Measurements from ENCODE around the gene NLRP6. TPM values are rescaled to one million over a fixed set of nuclear protein-coding genes. Genes with fewer than 3 reads are reported as not detected.
"Not testable (repeated sequence)": the region's sequence is repeated elsewhere in the genome, so short reads cannot be mapped to it uniquely, and the experiment has no call there.

NLRP6 gene
- not detected in 2 replicates for total RNA-seq (2014; rRNA removed; shearing (Covaris generic))

DNA sequence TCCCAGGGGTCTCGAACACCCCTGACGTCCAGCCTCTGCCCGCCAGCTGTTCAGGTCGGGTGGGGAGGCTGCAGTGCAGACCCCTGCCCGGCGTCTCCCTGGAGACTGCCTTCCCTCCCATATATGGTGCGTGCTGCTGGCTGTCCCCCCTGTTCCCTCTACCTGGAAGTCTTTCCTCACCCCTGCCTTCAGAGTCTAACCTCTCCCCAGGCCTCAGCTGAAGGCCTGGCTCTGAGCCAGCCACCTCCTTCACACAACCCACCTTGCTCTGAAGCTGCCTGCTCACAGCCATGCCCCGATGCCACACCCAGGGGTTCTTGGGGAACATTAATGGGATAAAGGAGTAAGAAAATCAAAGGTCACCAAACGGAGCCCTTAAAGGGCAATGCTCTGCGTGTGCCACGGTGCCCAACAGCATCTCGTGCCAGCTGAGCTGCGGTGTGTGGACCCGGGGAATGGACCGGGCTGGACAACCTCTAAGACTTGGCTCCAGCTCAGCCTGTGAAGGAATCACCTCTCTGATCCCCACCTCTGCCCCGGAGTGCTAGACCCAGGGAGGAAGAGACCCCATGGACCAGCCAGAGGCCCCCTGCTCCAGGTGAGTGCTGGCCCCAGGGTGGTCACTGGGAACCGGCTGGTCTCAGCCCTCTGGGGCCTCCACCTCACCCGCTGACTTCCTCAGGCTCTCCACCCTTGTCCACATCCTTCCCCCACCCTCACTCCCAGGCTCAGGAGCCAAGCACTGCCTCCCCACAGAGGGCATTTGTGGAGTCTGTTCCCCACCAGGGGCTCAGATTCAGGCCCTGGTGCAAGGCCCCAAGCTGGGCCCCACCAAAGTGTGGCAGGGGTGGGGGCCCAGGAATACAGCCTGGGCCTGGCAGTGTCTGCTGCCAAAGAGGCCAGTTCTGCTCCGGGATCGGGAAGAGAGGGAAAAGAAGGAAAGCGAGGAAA lies at the start of gene NLRP6:
TSS of gene NLRP6 (plus strand) at position 407 of the 951 bp plus-strand sequence. CDS start at position 570, 163 bp downstream.
- no peak for DNase-seq (ENCODE audit: low read depth)

DNA sequence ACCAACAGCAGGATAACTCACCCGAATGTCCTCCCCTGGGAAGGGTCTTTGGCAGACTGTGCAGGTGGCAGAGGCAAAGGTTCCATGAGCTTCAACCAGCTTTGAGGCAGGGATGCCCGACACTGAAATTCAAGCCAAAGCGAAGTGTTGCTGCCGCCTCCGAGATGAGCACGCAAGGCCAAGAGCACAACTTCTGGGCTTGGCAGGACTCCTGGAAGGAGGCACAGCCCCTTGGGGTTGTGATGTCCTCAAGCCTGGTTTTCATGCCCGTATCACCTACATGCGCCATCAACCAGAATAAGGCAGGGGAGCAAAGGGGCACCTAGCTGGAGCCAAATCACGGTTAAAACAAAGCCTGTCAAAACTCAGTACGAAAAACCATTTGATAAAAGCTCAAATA lies 47.8 kb upstream of the NLRP6 start:
- no peak for DNase-seq (ENCODE audit: low read depth)

DNA sequence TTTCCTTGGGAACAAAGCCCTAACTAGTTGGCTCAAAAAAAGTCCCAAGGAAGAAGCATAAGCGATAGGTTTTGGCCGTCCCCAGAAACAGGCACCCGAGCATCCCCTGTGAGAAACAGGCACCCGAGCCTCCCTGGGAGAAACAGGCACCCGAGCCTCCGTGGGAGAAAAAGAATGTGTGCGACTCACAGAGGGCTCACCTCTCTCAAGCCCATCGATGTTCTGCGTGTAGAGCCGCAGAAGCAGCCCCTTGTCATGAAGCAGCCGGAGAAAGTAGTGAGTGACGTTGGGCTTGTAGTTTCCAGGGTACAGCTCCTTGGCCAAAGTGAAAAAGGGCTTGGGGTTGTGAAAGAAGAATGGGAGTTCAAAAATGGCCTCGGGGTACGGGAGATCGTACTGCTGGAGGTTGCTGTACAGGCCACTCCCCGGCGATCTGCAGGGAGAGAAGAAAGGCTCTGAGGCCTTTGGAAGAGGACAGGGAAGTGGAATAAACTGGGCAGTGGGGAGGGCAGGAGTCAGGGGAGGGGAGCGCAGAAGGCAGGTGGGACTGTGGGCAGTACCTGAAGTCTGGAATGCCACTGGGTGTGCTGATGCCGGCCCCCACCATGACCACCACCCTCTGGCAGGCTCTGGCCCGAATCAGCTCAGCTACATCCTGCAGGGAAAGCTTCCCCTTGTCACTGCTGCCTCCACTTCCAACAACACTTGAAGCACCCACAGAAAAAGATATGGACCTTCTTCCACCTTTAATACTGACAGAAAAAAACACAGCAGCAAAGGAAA lies 45.2 kb upstream of the NLRP6 start:
- no peak for DNase-seq (ENCODE audit: low read depth)

DNA sequence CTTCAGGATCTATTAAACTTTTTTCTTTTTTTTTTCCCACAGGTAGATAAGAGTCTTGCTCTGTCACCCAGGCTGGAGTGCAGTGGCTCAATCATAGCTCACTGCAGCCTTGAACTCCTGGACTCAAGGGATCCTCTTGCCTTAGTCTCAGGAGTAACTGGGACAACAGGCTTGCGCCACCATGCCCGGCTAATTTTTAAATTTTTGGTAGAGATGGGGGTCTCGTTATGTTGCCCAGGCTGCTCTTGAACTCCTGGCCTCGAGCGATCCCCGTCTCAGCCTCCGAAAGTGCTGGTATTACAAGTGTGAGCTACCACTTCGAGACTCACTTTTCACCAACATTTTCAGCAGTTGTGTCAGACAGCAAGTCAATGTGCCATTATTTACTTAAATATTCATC lies 43.0 kb upstream of the NLRP6 start:
- no peak for DNase-seq (ENCODE audit: low read depth)

DNA sequence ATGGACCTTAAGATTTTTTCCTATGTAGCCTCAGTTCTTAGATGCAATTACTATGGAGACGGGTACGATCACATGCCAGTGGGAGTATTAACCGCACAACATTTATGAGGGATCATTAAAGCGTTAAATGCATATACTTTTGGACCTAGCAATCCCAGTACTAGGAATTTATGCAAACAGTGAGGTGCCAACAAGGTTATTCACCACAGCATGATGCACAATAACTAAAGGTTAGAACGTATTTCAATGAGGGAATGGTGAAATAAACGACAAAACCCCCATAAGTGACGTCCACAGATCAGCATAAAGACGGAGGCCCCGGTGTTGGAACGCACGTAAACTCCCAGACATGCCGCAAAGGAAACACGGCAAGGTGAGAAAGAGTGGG lies 42.6 kb upstream of the NLRP6 start:
- DNase-seq (ENCODE audit: low read depth), result no peak

DNA sequence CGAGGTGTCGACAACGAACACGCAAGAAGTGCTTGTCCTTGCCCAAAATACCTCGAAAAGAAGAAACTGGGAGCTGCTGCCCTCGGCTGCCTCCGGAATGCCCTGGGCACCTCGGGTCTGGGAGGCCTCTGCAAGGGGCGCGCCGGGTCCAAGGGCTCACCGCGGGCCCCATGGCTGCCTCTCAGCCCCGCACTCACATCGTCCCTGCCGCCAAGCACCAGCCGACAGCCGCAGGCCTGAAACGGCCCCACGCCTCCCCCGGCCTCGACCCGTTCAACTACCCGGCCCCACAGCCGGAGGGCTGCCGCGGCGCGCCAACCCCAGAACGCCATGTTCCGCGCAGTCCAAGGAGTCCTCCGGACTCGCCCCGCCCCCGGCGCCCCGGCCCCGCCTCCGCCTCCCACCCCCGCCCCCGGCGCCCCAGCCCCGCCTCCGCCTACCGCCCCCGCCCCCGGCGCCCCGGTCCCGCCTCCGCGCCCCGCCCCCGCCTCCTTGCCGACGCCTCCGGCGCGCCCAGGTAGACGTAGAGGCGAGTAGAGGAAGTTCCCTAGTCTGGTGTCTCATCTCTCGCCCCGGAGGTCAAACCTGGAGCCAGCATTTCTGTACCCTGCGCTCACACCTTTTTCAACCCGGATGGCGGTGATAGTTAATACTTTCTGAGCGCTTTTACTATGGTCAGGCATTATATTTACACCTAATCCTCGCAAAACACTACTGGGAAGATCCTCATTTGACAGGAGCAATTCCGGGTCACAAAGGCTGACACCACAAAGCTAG lies 42.0 kb upstream of the NLRP6 start, which contains the start of gene SIRT3:
TSS of gene SIRT3 (minus strand) at position 346 of the 777 bp plus-strand sequence. CDS start at position 332, 14 bp downstream.
- DNase-seq (ENCODE audit: low read depth), result peak; percentile 70

DNA sequence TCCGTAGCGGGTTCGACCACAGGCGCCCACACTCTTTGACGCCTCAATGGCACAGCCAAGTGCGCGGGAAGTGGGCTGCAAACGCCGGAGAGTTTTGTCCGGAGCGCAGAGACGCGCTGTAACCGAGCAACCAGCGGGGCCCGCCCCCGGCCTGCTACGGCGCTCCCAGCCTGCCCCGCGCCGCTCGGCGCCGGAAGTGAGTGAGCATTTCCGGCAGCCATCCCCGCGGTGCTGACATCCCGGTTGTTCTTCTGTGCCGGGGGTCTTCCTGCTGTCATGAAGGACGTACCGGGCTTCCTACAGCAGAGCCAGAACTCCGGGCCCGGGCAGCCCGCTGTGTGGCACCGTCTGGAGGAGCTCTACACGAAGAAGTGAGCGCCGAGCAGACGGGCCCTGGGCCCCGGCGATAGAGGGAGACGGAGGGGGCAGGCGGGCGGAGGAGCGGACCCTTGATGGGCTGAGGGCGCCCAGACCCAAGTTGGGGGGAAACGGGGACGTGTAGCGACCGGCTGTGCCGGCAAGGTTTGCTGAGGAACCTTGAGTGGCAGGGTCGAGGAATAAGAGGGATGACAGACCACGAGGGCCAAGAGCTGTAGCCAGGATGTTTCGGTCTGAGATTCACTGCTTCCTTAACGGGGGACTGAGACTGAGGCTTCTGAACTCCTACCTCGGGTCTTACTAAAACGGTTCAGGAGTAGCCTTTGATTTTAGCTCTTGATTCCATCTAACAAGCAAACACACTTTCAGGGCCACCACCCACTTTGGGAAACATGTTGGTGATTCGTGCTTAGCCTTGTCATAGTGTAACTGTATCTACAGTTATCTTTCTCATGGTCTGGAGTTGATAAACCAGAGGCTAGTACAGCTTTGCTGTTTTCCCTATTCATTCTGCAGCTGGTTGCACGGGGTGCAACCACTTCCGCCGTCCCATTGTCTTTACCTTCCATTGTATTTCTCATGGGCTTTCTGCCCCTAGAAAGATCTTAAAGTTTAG lies 41.1 kb upstream of the NLRP6 start, which contains the start of gene PSMD13:
TSS of gene PSMD13 (plus strand) at position 203 of the 994 bp plus-strand sequence. CDS start at position 277, 74 bp downstream.
- DNase-seq (ENCODE audit: low read depth), result peak; percentile 80

DNA sequence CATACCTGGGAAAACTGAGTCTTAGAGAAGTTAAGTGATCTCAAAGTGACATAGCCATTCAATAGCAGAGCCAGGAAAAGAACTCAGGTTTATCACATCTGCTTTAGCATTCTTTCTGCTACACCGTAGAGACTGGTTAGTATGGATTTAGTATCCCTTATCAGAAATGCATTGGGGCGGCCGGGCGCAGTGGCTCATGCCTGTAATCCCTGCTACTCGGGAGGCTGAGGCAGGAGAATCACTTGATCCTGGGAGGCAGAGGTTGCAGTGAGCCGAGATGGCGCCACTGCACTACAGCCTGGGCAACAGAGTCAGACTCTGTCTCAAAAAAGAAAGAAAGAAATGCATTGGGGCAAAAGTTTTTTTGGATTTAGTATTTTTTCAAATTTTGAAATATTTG lies 39.9 kb upstream of the NLRP6 start:
- not testable (repeated sequence) for DNase-seq (ENCODE audit: low read depth)

DNA sequence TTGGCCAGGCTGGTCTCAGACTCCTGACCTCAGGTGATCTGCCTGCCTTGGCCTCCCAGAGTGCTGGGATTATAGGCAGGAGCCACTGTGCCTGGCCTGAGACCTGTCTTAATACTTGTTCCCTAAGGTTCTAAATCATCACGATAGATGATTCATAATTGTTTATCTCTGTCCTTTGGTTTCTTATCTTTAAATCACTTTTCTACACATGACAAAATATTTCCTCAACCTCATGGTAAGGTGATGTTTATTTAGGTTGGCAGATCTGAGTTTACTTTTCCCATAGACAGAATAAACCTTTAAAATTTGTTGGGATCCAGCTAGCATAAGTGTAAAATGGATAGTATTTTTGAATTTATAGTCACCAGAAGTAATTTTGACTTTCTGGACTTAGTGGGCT lies 37.9 kb upstream of the NLRP6 start:
- no peak for DNase-seq (ENCODE audit: low read depth)

DNA sequence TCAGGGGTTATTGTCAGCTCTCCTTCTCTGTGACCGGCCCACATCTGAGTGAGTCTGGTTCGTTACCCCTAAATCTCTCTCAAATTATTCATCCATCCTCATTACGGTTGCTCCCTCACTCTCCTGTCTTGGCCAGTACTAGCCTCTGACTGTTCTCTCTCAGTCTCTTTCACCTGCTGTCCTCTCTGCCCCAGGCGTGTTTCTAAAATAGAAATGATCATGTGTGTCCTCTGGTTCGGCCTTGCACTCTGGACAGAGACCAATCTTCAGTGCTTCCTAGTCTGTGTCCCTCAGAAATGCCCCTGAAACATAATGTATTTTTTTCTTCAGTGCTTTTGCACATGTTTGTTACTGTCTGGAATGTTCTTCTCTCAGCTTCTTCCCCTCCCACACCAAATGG lies 36.6 kb upstream of the NLRP6 start:
- DNase-seq (ENCODE audit: low read depth), result no peak

DNA sequence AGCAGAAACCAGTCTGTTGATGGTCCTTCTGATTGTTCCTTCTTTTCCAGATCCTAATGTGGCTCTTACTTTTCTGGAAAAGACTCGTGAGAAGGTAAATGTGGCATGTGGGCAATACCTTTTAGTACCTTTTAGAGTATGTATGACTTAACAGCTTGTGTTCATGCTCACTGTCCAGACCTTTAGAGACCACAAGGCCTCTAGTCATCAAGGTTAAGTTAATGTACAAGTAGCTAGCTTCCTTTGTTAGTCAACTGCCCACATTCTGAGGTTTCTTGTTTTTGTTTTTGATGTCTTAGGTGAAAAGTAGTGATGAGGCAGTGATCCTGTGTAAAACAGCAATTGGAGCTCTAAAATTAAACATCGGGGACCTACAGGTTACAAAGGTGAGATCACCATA lies 33.8 kb upstream of the NLRP6 start:
- no peak for DNase-seq (ENCODE audit: low read depth)

DNA sequence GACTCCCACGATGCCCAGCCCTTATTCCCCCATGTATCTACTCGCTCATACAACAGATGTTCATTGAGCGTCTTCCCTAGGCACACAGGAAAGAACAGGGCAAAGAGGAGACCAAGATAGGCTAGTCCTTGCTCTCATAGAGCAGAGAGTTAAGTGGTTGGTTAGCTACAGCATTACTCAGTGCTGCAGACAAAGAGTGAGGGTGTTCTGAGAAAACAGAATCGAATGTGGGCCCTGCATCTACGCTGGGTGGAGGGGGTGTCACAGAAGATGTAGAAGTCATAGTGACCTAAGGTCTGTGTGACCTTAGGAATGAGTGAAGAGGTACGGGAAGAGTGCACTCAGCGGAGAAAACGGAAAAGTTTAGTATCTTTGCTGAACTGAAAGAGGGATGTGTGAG lies 29.1 kb upstream of the NLRP6 start:
- no peak for DNase-seq (ENCODE audit: low read depth)

DNA sequence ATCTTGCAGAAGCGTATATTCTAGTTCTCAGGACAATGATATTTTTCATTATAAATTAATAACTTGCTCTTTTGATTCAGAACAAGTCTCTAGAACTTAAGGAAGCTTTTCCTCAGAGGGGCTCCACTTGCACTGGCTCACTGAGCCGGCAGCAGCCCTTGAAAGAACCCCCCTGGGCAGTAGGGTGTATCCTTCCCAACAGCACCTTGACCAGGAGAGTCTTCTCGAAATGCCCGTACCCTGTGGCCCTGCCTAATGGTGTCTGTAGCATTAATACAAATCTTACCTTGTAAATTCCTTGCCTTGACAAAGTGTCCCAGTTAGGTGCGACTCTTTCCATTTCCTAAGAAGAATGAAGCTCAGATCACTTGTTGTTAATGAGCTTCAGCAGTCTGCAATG lies 27.9 kb upstream of the NLRP6 start:
- DNase-seq (ENCODE audit: low read depth), result no peak

DNA sequence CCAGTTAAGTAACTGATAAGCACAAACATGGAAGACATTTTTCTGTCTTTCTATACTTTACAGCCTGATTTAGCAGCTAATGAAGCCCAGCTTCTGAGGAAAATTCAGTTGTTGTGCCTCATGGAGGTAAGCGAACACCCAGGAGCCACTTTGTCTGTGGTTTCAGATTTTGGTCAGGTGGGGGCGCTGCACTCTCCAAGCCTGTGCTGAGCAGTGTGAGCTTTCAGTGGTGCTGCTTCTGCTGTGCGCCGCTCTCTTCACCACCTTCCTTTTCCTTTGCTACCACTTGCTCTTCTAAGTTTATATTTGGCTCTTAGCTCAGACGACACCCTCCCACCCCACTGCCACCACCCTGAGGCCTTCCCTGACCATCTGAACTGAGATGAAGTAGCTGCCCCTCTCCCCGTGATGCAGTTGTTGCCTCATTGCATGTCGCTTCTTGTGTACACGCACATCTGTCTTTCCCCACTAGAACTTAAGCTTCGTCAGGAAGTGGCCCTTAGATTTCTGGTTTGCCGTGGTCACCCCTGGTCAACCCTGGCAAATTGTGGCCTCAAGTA lies 27.4 kb upstream of the NLRP6 start:
- peak; percentile 16 for DNase-seq (ENCODE audit: low read depth)

DNA sequence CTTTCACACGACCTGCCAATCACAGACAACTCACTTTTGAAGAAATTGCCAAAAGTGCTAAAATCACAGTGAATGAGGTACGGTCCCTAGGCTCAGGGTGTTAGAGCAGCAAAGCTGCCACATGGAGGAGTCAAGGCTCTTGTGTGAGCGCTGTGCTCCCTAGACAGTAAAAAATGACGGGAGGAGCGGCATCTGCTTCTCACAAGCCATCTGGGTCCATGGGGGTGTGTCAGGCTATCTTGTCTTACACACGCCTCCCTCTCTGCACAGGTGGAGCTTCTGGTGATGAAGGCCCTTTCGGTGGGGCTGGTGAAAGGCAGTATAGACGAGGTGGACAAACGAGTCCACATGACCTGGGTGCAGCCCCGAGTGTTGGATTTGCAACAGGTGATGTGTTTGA lies 26.7 kb upstream of the NLRP6 start:
- no peak for DNase-seq (ENCODE audit: low read depth)

DNA sequence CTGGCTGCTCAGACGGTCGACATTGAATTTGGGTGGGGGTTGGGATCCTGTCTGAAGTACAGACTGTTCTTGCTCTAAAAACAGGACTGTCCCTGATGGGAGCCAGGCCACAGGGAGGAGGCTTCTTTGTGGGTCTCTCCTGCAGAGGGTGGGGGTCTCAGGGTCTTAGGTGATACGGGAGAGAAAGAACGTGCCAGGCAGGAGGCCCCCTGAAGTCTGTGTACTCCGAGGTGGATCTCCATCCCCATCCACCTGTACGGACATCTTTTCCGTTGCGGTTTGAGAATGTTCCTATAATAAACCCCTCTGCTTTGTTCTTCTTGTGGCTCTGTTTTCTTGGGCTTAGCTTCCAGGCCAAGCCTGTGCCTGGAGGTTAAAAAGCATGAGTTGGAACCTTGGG lies 25.5 kb upstream of the NLRP6 start:
- DNase-seq (ENCODE audit: low read depth), result no peak

DNA sequence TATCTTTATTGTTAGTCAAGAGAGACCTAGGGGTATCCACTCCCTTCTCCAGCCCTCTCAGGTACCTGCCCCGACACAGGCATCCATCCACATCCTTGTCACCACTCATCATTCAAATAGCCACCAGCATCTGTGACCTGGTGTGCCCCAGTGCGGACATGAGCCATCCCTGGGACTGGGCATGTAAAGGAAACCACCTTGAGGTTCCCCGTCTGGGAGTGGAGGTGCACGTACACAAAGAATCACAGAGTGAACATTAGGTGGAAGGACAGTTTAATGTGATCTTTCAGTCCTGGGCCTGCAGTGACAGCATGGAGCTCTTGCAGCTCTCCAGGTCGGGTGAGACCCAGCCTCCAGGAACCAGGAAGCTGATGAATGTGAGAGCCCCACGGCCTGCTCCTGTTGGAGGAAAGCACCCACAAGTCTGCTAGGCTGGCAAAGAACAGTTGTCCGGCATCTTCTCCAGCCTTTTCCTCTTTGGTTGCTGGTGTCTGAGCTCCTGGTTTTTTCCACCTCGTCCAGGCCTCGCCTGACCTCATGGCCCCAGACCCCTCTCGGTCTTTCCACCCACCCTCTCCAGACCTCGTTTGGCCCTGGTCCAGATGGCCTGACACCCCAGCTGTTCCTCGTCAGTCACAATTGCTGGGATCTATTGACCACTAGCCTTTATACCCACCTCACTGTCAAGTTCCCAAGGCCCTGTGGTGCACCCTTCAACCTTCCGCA lies 24.9 kb upstream of the NLRP6 start:
- no peak for DNase-seq (ENCODE audit: low read depth)

DNA sequence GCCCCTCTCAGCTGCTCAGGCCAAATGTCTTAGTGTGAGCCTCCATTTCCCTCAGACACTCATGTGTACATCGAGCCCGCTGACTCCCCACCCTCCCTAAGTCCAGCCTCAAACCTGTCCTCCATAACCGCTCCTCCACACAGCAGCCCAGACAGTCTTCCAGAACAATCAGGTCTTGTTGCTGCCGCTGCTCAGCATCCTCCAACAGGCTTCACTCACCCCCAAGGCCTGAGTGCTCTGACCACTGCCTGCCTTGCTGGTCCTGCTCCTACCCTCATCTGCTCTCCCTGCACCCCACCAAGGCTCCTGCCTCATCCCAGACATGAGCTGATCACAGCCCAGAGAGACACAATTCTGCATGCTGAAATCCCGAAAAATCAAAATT lies 24.3 kb upstream of the NLRP6 start:
- DNase-seq (ENCODE audit: low read depth), result no peak

DNA sequence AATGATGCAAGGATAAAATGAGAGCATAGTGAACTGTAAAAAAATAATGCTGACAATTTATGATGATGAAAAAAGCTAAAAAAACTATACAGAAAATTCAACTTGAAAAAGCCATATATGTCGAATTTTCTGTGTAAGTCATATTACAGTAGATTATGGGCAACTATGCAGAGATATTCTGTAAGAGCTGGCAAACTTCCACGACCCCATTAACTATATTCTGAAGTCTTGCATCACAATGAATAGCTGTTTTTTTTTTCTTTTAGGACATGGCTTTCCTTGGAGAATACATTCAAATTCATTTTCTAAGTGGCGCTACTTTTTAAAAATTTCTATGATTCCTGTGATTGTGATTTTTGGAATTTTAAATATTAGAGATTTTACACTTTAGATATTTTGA lies 23.0 kb upstream of the NLRP6 start:
- DNase-seq (ENCODE audit: low read depth), result no peak

DNA sequence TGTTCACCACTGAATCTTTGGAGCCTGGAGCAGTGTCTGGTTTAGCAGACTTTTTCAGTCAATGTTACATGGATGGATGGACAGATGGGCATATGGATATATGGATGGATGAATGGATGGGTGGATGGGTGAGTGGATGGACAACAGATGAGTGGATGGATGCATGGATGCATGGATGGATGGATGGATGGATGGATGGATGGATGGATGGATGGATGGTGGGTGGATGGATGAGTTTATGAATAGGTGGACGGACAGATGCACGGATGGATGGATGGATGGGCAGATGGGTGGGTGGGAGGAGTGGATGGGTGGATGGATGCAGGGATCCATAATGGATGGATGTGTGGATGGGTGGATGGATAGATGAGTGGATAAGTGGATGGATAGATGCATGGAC lies 22.4 kb upstream of the NLRP6 start:
- DNase-seq (ENCODE audit: low read depth), result no peak
